Measurements from ENCODE around the gene IL17RC.

DNA sequence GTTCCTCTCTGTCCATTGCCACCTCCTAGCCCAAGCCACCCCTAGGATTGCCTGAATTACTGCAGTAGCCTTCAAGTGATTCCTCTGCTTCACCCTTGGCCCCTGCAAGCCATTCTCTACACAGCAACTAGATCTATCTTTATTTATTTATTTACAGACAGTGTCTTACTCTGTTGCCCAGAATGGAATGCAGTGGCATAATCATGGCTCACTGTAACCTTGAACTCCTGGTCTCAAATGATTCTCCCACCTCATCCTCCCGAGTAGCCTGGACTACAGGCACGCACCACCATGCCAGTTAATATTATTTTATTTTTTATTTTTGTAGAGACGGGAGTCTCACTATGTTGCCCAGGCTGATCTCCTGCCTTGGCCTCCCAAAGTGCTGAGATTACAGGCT is 28.4 kb upstream of the IL17RC start:
- TF ChIP-seq, protein P1, sequence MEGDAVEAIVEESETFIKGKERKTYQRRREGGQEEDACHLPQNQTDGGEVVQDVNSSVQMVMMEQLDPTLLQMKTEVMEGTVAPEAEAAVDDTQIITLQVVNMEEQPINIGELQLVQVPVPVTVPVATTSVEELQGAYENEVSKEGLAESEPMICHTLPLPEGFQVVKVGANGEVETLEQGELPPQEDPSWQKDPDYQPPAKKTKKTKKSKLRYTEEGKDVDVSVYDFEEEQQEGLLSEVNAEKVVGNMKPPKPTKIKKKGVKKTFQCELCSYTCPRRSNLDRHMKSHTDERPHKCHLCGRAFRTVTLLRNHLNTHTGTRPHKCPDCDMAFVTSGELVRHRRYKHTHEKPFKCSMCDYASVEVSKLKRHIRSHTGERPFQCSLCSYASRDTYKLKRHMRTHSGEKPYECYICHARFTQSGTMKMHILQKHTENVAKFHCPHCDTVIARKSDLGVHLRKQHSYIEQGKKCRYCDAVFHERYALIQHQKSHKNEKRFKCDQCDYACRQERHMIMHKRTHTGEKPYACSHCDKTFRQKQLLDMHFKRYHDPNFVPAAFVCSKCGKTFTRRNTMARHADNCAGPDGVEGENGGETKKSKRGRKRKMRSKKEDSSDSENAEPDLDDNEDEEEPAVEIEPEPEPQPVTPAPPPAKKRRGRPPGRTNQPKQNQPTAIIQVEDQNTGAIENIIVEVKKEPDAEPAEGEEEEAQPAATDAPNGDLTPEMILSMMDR (IDR thresholded peaks at IDR 0.05; ENCODE audit: low read length) = no peak
- no peak for TF ChIP-seq EZH2phosphoT487 (IDR thresholded peaks at IDR 0.05; ENCODE audit: low read length)
